Measurements from ENCODE around the gene NEU2. TPM values are rescaled to one million over a fixed set of nuclear protein-coding genes. Genes with fewer than 3 reads are reported as not detected.
"Not testable (repeated sequence)": the region's sequence is repeated elsewhere in the genome, so short reads cannot be mapped to it uniquely, and the experiment has no call there.

Gene NEU2
- total RNA-seq, 2 donors from 2014 or later, result not detected

GRCh38 chr2:233049194-233049761 is 16.8 kb downstream of the NEU2 start:
- 30 to 31% methylated on average over 4 of the region's 4 CpGs for WGBS, 2 donors
- Histone ChIP-seq H3K36me3 (replicated peaks in 1 of 2; ENCODE audit: insufficient read depth in 1 of 2, low read depth in 2 of 2) (no peaks in the 10 kb centered on the region), H3K27me3 (no peaks in the 10 kb centered on the region), H3K4me1 (peaks cover 5% of the 10 kb centered on the region), H3K9me3 (no peaks in the 10 kb centered on the region), H3K4me3 (no peak overlapping the region), H3K27ac (no peak overlapping the region)
- ATAC-seq (no peak), DNase-seq (no peak)
- intact Hi-C loops (cut with DNase I), result no loop called here
- TF ChIP-seq CTCF (IDR thresholded peaks at IDR 0.05) (no peak), POLR2A (IDR thresholded peaks at IDR 0.05) (no peak)

- H3K4me3 ChIP-seq, result no peak overlapping the region
- no peak overlapping the region for H3K27ac ChIP-seq
- ATAC-seq (peak; percentile 50), DNase-seq (peak in 3 of 4 donors; percentile 20 to 35 (median 24))
- no peaks in the 10 kb centered on the region for H3K36me3 ChIP-seq (replicated peaks in 1 of 2; ENCODE audit: insufficient read depth in 1 of 2, low read depth in 2 of 2)
- peaks cover 5% of the 10 kb centered on the region for H3K4me1 ChIP-seq
- intact Hi-C loops (cut with DNase I), result loop anchor here (10.0 kb wide), 1 partner anchor 447 kb away; no protein-coding TSS in a partner anchor
- H3K9me3 ChIP-seq, result no peaks in the 10 kb centered on the region
- TF ChIP-seq POLR2A (IDR thresholded peaks at IDR 0.05) (no peak), CTCF (IDR thresholded peaks at IDR 0.05) (no peak)
- H3K27me3 ChIP-seq, result no peaks in the 10 kb centered on the region
- 51 to 56% methylated on average over 22 to 24 of the region's 24 CpGs for WGBS, 2 donors
Observed at GRCh38 chr2:233051241-233052149, 19.0 kb downstream of the NEU2 start.

- not testable (repeated sequence) for ATAC-seq; H3K4me1 ChIP-seq; H3K36me3 ChIP-seq (replicated peaks in 1 of 2; ENCODE audit: insufficient read depth in 1 of 2, low read depth in 2 of 2); H3K27me3 ChIP-seq; H3K4me3 ChIP-seq; H3K27ac ChIP-seq; DNase-seq; H3K9me3 ChIP-seq
- WGBS, 2 donors, result 91 to 92% methylated on average over 4 of the region's 4 CpGs
- intact Hi-C loops (cut with DNase I), result loop anchor here (10.0 kb wide), 1 partner anchor 448 kb away; no protein-coding TSS in a partner anchor
Observed at GRCh38 chr2:233052517-233052916, 20.0 kb downstream of the NEU2 start.

GRCh38 chr2:233053928-233054784 is 21.7 kb downstream of the NEU2 start:
- peak; percentile 56 to 73 (median 66) for DNase-seq
- Histone ChIP-seq H3K4me3 (no peak overlapping the region), H3K36me3 (replicated peaks in 1 of 2; ENCODE audit: insufficient read depth in 1 of 2, low read depth in 2 of 2) (no peaks in the 10 kb centered on the region), H3K9me3 (no peaks in the 10 kb centered on the region), H3K27me3 (no peaks in the 10 kb centered on the region), H3K4me1 (peaks cover 5% of the 10 kb centered on the region), H3K27ac (no peak overlapping the region)
- TF ChIP-seq POLR2A (IDR thresholded peaks at IDR 0.05) (no peak), CTCF (IDR thresholded peaks at IDR 0.05) (peak; percentile 71 to 95 (median 78))
- peak; percentile 56 for ATAC-seq
- WGBS, 2 donors, result 13 to 24% methylated on average over 19 to 22 of the region's 22 CpGs
- intact Hi-C loops (cut with DNase I), result loop anchor here (10.0 kb wide), 1 partner anchor 449 kb away; no protein-coding TSS in a partner anchor
